HPDE6-E6E7 (cell line): Measurements from ENCODE around the gene SORBS1.

Source experiments
- DNase-seq: peaks from one replicate; pipeline ENCODE4 v3.0.0; 2011; ENCODE audit warnings: missing footprints; ENCODE audit errors: extremely low spot score

Gene SORBS1

GRCh38 chr10:95346715-95347401 is 214.3 kb downstream of the SORBS1 start:
- DNase-seq, result no peak

GRCh38 chr10:95343573-95343972 is 217.6 kb downstream of the SORBS1 start:
- no peak for DNase-seq

GRCh38 chr10:95341716-95342130 is 219.4 kb downstream of the SORBS1 start:
- no peak for DNase-seq

- no peak for DNase-seq
These were observed 221.3 kb downstream of the SORBS1 start for GRCh38 chr10:95339863-95340262.

- no peak for DNase-seq
These were observed 223.6 kb downstream of the SORBS1 start for GRCh38 chr10:95337423-95338160.

- no peak for DNase-seq
These were observed 224.5 kb downstream of the SORBS1 start for GRCh38 chr10:95336702-95337101.

GRCh38 chr10:95335933-95336699 is 225.1 kb downstream of the SORBS1 start:
- DNase-seq, result no peak

- DNase-seq, result no peak
These were observed 226.4 kb downstream of the SORBS1 start for GRCh38 chr10:95334805-95335144.

GRCh38 chr10:95333997-95334804 is 227.0 kb downstream of the SORBS1 start:
- DNase-seq, result peak; percentile 29

- no peak for DNase-seq
These were observed 228.4 kb downstream of the SORBS1 start for GRCh38 chr10:95332666-95333249.

GRCh38 chr10:95331596-95332130 is 229.5 kb downstream of the SORBS1 start:
- DNase-seq, result no peak

GRCh38 chr10:95330966-95331453 is 230.2 kb downstream of the SORBS1 start:
- DNase-seq, result no peak

- no peak for DNase-seq
These were observed 231.9 kb downstream of the SORBS1 start for GRCh38 chr10:95329296-95329695.

GRCh38 chr10:95328013-95328412 is 233.2 kb downstream of the SORBS1 start:
- no peak for DNase-seq

GRCh38 chr10:95327367-95327766 is 233.8 kb downstream of the SORBS1 start:
- no peak for DNase-seq

GRCh38 chr10:95326396-95326795 is 234.8 kb downstream of the SORBS1 start:
- no peak for DNase-seq

- no peak for DNase-seq
These were observed 235.3 kb downstream of the SORBS1 start for GRCh38 chr10:95325863-95326262.

- DNase-seq, result no peak
These were observed 236.5 kb downstream of the SORBS1 start for GRCh38 chr10:95324436-95325268.

- no peak for DNase-seq
These were observed 239.4 kb downstream of the SORBS1 start for GRCh38 chr10:95321554-95322301.
